ENCODE results near the gene INO80.

The INO80 gene

DNA sequence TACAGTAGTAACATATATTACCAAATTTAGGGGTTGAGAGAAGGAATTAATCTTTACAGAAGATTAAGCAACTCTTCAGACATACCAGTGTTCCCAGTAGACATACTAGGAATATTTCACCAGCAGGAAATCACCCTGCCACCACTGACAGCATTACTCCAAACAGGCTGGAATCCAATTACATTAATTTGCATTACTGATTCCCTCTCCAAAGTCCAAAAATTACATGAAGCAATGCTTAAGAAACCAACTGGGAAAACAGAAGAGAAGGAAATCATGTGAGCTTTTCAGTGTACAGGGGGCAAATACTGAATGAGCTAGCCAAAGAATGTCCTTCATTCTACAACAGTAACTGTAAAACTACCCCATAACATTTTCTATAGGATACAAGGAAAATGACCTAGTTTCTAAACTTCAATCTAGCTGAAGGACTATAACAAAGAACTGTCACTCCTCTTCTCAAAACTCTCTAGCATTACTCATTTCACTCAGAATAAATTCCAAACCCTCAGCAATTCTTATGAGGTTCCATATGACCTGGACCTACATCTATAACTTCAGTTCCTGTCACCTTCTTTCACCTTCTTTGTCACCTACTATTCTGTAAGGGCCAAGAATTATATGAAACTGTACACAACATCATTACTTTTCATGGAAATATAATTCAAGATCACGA, 72.7 kb downstream of the INO80 start:
- H3K4me1 Mint-ChIP-seq = no peaks in the 10 kb centered on the region
- H3K9me3 Mint-ChIP-seq = no peaks in the 10 kb centered on the region
- peaks cover 43% of the 10 kb centered on the region for H3K36me3 Mint-ChIP-seq (ENCODE audit: low read depth)
- H3K27me3 Mint-ChIP-seq = no peaks in the 10 kb centered on the region
- H3K27ac Mint-ChIP-seq = peak overlapping the region; percentile 38
- H3K4me3 Mint-ChIP-seq = no peak overlapping the region
- ATAC-seq (no peak), DNase-seq (no peak)

DNA sequence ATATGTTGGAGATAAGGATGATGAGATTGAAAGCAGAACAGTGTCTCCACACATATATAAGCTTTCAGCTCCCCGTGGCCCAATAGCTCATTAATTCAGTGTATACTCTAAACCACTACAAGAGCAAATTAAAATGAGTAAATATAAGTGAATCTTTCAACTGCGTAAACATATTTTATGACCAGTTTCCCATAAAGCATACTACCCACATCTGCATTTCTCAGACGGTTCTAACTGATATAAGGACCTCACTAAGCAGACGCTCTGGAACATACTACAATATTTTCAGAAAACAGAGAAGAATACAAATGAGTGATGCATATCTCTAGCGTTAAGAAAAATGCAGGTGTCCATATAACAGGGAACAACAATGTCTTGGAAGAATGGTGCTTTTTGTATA, 73.2 kb downstream of the INO80 start:
- H3K4me1 Mint-ChIP-seq = no peaks in the 10 kb centered on the region
- H3K9me3 Mint-ChIP-seq = no peaks in the 10 kb centered on the region
- DNase-seq = no peak
- no peak overlapping the region for H3K4me3 Mint-ChIP-seq
- peaks cover 43% of the 10 kb centered on the region for H3K36me3 Mint-ChIP-seq (ENCODE audit: low read depth)
- ATAC-seq = no peak
- H3K27me3 Mint-ChIP-seq = no peaks in the 10 kb centered on the region
- H3K27ac Mint-ChIP-seq = no peak overlapping the region

DNA sequence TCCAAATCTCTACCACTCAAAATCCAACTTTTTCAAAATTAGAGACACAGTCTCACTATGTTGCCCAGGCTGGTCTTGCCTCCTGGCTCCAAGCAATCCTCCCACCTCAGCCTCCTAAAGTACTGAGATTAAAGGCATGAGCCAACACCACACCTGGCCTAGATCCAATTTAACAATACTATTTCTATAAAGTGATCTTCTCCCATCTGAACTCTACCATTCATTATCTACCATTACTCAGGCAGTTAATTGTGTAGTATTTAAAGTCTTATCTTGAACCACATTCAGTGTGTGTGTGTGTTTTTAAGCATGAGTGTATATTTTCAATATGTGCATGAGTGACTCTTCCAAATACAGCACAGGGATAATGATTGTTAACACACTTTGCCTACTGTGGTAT, 77.0 kb downstream of the INO80 start:
- H3K4me1 Mint-ChIP-seq = no peaks in the 10 kb centered on the region

DNA sequence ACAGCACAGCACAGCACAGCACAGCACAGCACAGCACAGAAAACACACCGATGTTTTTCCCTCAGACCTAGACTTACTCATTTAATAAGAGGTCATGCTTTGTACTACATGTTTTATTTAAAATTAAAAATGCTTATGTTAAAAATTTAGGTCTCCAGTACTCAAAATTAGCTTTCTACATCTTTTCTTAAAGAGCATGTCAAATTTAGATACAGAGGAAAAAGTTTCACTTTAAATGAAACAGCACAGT, 84.1 kb downstream of the INO80 start:
- no peak for DNase-seq
- H3K36me3 Mint-ChIP-seq (ENCODE audit: low read depth) = peaks cover 30% of the 10 kb centered on the region

More for the DNA sequence above, 77.0 kb downstream of the INO80 start:
- Mint-ChIP-seq H3K4me3 (no peak overlapping the region), H3K27me3 (no peaks in the 10 kb centered on the region), H3K27ac (no peak overlapping the region), H3K9me3 (no peaks in the 10 kb centered on the region), H3K36me3 (ENCODE audit: low read depth) (peaks cover 49% of the 10 kb centered on the region)
- no peak for ATAC-seq
- DNase-seq = no peak

DNA sequence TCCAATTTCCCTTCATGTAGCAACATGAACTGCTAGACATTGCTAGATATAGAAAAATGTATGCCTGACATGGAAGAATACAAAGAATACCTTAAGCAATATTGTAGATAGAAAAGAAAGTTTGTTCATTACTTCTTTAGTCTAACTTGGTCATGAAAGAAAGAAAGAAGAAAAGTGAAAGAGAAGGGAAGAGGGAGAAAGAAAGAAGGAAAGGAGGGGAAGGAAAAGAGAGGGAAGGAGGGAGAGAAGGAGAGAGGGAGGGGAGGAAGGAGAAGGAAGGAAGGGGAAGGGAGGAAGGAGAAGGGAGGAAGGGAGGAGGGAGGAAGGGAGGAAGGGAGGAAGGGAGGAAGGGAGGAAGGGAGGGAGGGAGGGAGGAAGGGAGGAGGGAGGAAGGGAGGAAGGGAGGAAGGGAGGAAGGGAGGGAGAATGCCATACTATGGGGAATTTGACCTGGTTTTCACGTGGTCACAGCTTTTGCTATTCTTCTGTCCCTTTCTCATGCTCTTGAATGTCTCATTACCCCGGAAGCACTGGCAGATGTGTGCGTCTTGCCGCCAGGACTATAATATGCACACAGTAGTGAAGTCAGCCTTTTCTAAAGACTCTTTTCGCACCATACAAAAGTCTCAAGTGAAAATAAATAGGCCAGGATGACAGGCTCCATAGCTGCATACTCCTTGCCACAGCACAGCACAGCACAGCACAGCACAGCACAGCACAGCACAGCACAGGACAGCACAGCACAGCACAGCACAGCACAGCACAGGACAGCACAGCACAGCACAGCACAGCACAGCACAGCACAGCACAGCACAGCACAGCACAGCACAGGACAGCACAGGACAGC, 84.6 kb downstream of the INO80 start:
- H3K27me3 Mint-ChIP-seq = no peaks in the 10 kb centered on the region

More for the DNA sequence above, 84.1 kb downstream of the INO80 start:
- no peaks in the 10 kb centered on the region for H3K9me3 Mint-ChIP-seq
- H3K4me1 Mint-ChIP-seq = no peaks in the 10 kb centered on the region
- no peaks in the 10 kb centered on the region for H3K27me3 Mint-ChIP-seq
- H3K27ac Mint-ChIP-seq = no peak overlapping the region
- ATAC-seq = no peak
- H3K4me3 Mint-ChIP-seq = no peak overlapping the region

DNA sequence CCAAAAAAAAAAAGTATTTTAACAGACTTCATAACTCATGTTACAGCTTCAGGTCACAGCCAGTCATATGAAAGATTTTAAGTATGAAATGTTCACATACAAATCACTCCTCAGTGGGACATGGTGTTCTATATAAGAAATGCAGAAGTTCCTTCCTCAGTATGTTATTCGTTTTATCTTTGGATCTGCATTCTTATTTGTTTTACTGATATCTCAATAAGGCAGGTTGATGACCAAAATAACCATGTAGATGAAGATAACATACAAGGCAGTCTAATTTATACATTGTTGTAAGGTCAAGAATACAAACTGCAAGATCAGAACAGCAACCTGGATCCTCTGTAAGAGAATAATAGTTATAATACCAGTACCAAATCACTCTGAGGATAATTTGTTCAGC, 87.2 kb downstream of the INO80 start:
- H3K27me3 Mint-ChIP-seq = no peaks in the 10 kb centered on the region
- ATAC-seq (no peak), DNase-seq (no peak)
- no peak overlapping the region for H3K27ac Mint-ChIP-seq
- H3K4me1 Mint-ChIP-seq = no peaks in the 10 kb centered on the region
- no peak overlapping the region for H3K4me3 Mint-ChIP-seq
- H3K9me3 Mint-ChIP-seq = no peaks in the 10 kb centered on the region
- peaks cover 27% of the 10 kb centered on the region for H3K36me3 Mint-ChIP-seq (ENCODE audit: low read depth)

More for the DNA sequence above, 84.6 kb downstream of the INO80 start:
- Mint-ChIP-seq H3K4me1 (no peaks in the 10 kb centered on the region), H3K4me3 (no peak overlapping the region), H3K27ac (no peak overlapping the region), H3K36me3 (ENCODE audit: low read depth) (peaks cover 35% of the 10 kb centered on the region), H3K9me3 (no peaks in the 10 kb centered on the region)
- DNase-seq (no peak), ATAC-seq (no peak)

DNA sequence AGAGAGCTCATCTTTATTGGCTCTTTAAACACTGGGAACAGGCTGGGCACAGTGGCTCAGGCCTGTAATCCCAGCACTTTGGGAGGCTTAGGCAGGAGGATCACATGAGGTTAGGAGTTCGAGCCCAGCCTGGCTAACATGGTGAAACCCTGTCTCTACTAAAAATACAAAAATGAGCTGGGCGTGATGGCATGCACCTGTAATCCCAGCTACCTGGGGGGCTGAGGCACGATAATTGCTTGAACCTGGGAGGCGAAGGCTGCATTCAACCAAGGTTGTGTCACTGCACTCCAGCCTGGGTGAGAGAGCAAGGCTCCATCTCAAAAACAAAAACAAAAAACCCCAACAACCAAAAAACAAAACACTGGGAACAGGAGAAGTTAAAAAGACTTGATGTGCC, 90.7 kb downstream of the INO80 start:
- no peaks in the 10 kb centered on the region for H3K9me3 Mint-ChIP-seq
- ATAC-seq (no peak), DNase-seq (no peak)
- H3K36me3 Mint-ChIP-seq (ENCODE audit: low read depth) = peaks cover 40% of the 10 kb centered on the region
- no peaks in the 10 kb centered on the region for H3K4me1 Mint-ChIP-seq
- H3K4me3 Mint-ChIP-seq = no peak overlapping the region
- H3K27me3 Mint-ChIP-seq = no peaks in the 10 kb centered on the region
- no peak overlapping the region for H3K27ac Mint-ChIP-seq

DNA sequence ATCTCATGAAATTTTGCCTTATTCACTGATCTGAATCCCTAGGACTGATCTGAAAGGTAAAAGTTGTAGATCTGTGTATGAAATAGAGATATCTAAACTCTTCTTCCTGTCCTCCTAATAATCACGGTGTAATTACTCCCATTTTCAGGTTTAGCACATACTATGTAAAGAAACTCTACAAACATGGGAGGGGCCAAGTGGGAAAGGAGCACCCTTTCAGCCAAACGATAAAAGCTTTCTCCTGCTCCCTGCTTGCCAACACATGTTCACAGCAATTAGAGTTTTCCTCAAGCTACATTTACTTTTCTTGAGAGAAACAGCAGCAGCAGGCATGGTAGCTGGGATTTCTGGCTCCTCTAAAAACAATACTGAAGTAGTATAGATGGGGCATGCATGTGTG, 91.2 kb downstream of the INO80 start:
- Mint-ChIP-seq H3K9me3 (no peaks in the 10 kb centered on the region), H3K27me3 (no peaks in the 10 kb centered on the region), H3K27ac (no peak overlapping the region), H3K4me3 (no peak overlapping the region), H3K36me3 (ENCODE audit: low read depth) (peaks cover 42% of the 10 kb centered on the region), H3K4me1 (no peaks in the 10 kb centered on the region)
- DNase-seq (no peak), ATAC-seq (no peak)

DNA sequence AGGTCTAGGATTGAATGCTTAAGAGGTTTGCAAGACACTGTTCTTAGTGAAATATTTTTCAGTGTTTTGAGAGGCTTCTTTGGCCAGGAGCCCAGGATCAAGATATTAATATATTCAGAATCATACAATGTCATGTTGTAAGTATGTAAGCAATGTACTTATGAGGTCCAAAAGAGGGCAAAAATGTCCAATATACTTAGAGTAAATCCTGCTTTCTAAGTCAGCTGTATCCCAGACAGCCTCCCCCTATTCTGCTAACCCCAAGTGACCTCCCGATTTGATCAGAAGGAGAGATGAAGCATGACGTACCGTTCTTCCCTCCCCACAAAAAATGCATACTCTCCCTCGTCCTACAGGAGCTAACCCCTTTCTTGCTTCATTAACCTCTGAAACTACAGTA, 91.9 kb downstream of the INO80 start:
- Mint-ChIP-seq H3K4me3 (no peak overlapping the region), H3K27me3 (no peaks in the 10 kb centered on the region), H3K36me3 (ENCODE audit: low read depth) (peaks cover 46% of the 10 kb centered on the region), H3K27ac (no peak overlapping the region), H3K4me1 (no peaks in the 10 kb centered on the region), H3K9me3 (no peaks in the 10 kb centered on the region)
- no peak for DNase-seq
- ATAC-seq = no peak

DNA sequence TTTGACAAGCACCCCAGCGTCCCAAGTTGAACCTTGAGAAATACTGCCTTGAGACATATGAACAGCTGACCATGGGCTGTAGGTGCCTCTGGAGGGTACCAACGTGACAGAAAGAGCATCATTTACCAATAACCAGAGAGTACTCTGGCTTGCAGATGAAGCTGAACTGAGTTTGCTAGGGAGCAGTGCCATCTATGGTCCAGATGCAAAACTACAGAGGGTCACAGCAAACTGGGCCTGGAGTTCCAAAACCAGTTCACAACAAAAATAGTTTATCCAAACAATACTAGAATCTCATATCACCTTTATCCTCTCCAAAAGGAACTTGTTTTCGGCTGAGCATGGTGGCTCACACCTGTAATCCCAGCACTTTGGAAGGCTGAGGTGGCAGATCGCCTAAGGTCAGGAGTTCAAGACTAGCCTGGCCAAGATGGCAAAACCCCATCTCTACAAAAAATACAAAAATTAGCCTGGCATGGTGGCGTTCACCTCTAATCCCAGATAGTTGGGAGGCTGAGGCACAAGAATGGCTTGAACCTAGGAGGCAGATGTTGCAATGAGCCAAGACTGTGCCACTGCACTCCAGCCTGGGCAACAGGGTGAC, 93.5 kb downstream of the INO80 start:
- Mint-ChIP-seq H3K4me1 (no peaks in the 10 kb centered on the region), H3K27ac (no peak overlapping the region), H3K36me3 (ENCODE audit: low read depth) (peaks cover 56% of the 10 kb centered on the region), H3K4me3 (no peak overlapping the region), H3K27me3 (no peaks in the 10 kb centered on the region), H3K9me3 (no peaks in the 10 kb centered on the region)
- ATAC-seq (no peak), DNase-seq (peak; percentile 24)

DNA sequence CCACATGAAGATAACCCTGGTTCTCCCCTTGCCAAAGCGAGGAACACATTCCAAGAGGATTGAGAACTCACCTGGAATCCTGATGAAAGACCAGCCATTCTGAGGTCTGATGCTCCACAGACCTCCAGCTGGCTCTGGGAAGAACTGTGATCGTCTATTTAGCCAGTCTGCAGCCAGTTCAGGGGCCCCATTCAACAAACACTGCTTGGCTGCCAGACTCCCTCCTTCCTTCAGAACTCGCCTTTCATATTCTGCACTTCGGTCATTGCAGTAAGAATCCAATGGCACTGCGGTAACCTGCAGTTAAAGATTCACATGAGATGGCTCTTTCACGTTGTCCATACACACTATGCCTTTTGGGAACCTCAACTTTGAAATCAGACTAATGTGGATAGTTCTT, 95.3 kb downstream of the INO80 start:
- H3K27me3 Mint-ChIP-seq = no peaks in the 10 kb centered on the region
- ATAC-seq = no peak
- peaks cover 51% of the 10 kb centered on the region for H3K36me3 Mint-ChIP-seq (ENCODE audit: low read depth)
- no peak overlapping the region for H3K27ac Mint-ChIP-seq
- no peak overlapping the region for H3K4me3 Mint-ChIP-seq
- DNase-seq = no peak
- H3K4me1 Mint-ChIP-seq = no peaks in the 10 kb centered on the region
- no peaks in the 10 kb centered on the region for H3K9me3 Mint-ChIP-seq

DNA sequence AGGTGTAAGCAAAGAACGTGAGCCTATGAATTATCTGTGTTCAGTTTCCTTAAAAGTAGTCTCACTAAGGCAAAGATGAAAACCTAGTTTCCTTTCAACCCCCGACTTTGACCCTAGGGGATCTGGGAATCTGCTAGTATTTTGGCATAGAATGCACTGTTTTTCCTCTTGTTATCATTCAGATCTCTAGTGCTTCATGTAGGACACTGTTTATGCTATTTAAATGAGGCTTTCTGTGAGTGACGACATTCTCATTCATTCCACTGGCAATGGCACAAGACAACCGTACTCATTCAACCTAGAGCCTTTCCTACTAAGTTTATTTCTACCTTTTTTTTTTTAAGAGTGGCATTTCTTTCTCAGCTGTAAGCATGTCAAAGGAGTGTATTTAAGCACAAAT, 95.8 kb downstream of the INO80 start:
- Mint-ChIP-seq H3K36me3 (ENCODE audit: low read depth) (peaks cover 51% of the 10 kb centered on the region), H3K4me3 (no peak overlapping the region), H3K9me3 (no peaks in the 10 kb centered on the region), H3K27me3 (no peaks in the 10 kb centered on the region), H3K27ac (no peak overlapping the region), H3K4me1 (no peaks in the 10 kb centered on the region)
- no peak for ATAC-seq
- no peak for DNase-seq

DNA sequence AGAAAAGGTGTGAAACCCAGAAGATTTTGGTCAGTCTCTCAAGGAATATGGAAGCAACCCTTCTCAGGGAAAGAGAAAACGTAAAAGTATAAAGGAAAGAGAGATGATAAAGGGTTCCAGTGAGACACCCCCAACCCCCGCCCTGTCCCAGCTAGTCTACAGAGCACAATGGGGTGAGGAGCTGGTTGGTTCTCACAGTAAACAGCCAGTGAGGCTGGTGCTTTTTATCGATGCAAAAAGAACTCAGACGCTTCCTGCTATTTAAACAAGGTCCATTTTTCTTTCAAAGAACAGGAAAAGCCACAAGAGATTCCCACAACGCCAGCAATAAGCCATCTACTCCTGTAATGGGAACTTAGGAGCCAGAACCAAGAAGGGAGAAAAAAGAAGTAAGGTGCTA, 96.9 kb downstream of the INO80 start:
- ATAC-seq = no peak
- no peaks in the 10 kb centered on the region for H3K9me3 Mint-ChIP-seq

DNA sequence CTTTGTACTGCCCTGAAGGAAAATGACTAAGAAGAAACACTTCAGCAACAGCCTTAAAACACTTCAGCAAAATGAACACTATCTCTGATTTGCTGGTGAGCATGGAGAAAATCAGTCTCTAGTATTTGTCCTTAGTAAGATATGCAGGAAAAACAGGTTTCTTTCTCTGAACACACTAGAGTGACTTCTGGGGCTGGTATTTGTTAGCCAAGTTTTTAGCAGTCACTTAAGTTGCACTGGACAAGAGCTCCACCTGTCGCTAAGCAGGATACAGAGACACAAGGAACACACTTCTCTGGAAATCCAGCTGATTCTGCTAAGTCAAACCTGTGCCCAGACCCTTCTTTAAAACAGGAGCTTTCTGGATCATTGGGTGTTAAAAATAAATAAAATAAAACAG, 97.5 kb downstream of the INO80 start:
- Mint-ChIP-seq H3K9me3 (no peaks in the 10 kb centered on the region), H3K36me3 (ENCODE audit: low read depth) (peaks cover 53% of the 10 kb centered on the region), H3K4me3 (no peak overlapping the region), H3K4me1 (no peaks in the 10 kb centered on the region), H3K27me3 (no peaks in the 10 kb centered on the region), H3K27ac (no peak overlapping the region)
- no peak for DNase-seq
- ATAC-seq = no peak

More for the DNA sequence above, 96.9 kb downstream of the INO80 start:
- no peak overlapping the region for H3K27ac Mint-ChIP-seq
- DNase-seq = no peak
- peaks cover 54% of the 10 kb centered on the region for H3K36me3 Mint-ChIP-seq (ENCODE audit: low read depth)
- H3K27me3 Mint-ChIP-seq = no peaks in the 10 kb centered on the region
- no peak overlapping the region for H3K4me3 Mint-ChIP-seq
- no peaks in the 10 kb centered on the region for H3K4me1 Mint-ChIP-seq

DNA sequence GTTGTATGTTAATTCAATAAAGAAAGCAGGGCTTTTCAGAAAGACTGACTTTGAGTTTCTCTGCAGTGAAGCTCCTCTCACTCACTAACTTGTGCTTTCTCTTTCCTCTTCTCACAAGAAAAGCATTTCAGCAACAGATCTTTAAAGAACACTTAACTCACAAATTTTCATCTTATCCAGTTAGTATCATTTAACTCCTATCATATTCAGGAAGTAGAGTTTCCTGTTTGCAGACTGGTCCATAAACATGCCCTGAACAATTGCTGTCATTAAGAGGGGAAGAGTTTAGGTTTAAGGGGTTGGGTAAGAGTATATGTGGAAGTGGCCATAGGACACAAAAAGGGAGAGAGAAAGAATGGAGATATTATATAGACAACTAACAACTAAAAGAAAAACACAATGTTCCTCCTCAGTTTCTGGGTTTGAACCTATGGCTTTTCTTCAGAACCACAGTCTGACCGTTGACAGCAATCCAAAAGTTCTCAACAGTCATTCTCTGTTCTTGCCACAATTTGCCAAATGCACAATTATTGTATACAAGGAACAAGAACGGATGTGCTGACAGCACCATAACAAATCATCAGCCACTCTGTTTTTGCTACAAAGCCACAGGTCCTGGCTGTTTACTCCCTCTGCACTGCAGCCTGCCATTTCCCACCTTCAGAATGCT, 98.9 kb downstream of the INO80 start:
- no peak overlapping the region for H3K4me3 Mint-ChIP-seq
- DNase-seq (no peak), ATAC-seq (no peak)
- no peaks in the 10 kb centered on the region for H3K4me1 Mint-ChIP-seq
- no peak overlapping the region for H3K27ac Mint-ChIP-seq
- no peaks in the 10 kb centered on the region for H3K27me3 Mint-ChIP-seq
- no peaks in the 10 kb centered on the region for H3K9me3 Mint-ChIP-seq
- peaks cover 50% of the 10 kb centered on the region for H3K36me3 Mint-ChIP-seq (ENCODE audit: low read depth)

All from activated naive CD8-positive, alpha-beta T cell treated with anti-CD3 and anti-CD28 coated beads, Interleukin-2, amount 50 U/mL, for 24 hours (primary cell).